Tibial nerve (tissue), 4 donors: ENCODE measurements around the gene NEK5. TPM values are rescaled to one million over a fixed set of nuclear protein-coding genes. Genes with fewer than 3 reads are reported as not detected.

ENCODE experiments used
- DNase-seq, 2 donors: peaks; one replicate each; pipeline ENCODE4 v3.0.0-alpha.2; 2019; ENCODE audit warnings: low spot score in 2 of 2
- H3K27ac ChIP-seq, 4 donors: fragments of 200-600 bp; sonication (generic) in 3 of 4; one replicate each; pipeline ENCODE4 v1.5.1; 2017 to 2019; ENCODE audit warnings: mild to moderate bottlenecking in 1 of 4
- H3K27me3 ChIP-seq, 2 donors: fragments of 200-600 bp; sonication (generic) in 1 of 2; one replicate each; pipeline versions ENCODE4 v1.5.1 to v1.6.0; 2017 to 2019
- H3K36me3 ChIP-seq, 3 donors: fragments of 200-600 bp; sonication (generic); one replicate each; pipeline ENCODE4 v1.5.1; 2018 to 2019
- H3K4me1 ChIP-seq, 4 donors: fragments of 200-600 bp; sonication (generic) in 3 of 4; one replicate each; pipeline ENCODE4 v1.5.1; 2017 to 2019
- H3K4me3 ChIP-seq, 4 donors: fragments of 200-600 bp; sonication (generic) in 3 of 4; one replicate each; pipeline ENCODE4 v1.5.1; 2017 to 2019; ENCODE audit warnings: mild to moderate bottlenecking in 1 of 4, moderate library complexity in 1 of 4
- H3K9me3 ChIP-seq, 4 donors: fragments of 200-600 bp; sonication (generic) in 3 of 4; one replicate each; pipeline ENCODE4 v1.5.1; 2017 to 2019
- CTCF ChIP-seq, 5 experiments: fragments of 200-600 bp in 3 of 5; fragments of 450-650 bp in 2 of 5; sonication (generic) in 3 of 5; IDR thresholded peaks; one replicate each; pipeline ENCODE4 v1.5.1; 2016 to 2019; ENCODE audit warnings: antibody characterized with exemption in 5 of 5, mild to moderate bottlenecking in 3 of 5, moderate library complexity in 2 of 5
- EP300 ChIP-seq, 2 donors: sonication (generic); formaldehyde crosslinking; IDR thresholded peaks; one replicate each; pipeline ENCODE4 v1.6.1; 2017; ENCODE audit warnings: antibody characterized with exemption in 2 of 2, mild to moderate bottlenecking in 1 of 2
- POLR2A ChIP-seq, 2 donors: fragments of 450-650 bp; IDR thresholded peaks; one replicate each; pipeline ENCODE4 v1.6.1; 2017; ENCODE audit warnings: antibody characterized with exemption in 2 of 2, mild to moderate bottlenecking in 2 of 2, moderate library complexity in 2 of 2
- WGBS, 2 donors: methylation state at CpG; one replicate each; pipeline ENCODE4 v1.1.5; 2018; 5-methylcytosine and 5-hydroxymethylcytosine counted together
- total RNA-seq, 4 donors: library from RNA; depleted of rRNA; stranded (reverse); fragments of >200 nt; gene quantifications; one replicate each; pipeline ENCODE4 v1.1.0, GENCODE V29; 2016

NEK5 gene
- total RNA-seq, 4 donors from 2014 or later: 0.30 to 0.66 (median 0.61) TPM

- Histone ChIP-seq H3K36me3 (no peaks in the 10 kb centered on the region), H3K27ac (no peak overlapping the region), H3K4me3 (no peak overlapping the region), H3K4me1 (no peaks in the 10 kb centered on the region), H3K9me3 (no peaks in the 10 kb centered on the region), H3K27me3 (no peaks in the 10 kb centered on the region)
- TF ChIP-seq EP300 (IDR thresholded peaks at IDR 0.05) (no peak), POLR2A (IDR thresholded peaks at IDR 0.05) (no peak), CTCF (IDR thresholded peaks at IDR 0.05) (no peak)
- WGBS, 2 donors: 50 to 56% methylated on average over 3 of the region's 3 CpGs
- no peak for DNase-seq
Observed at GRCh38 chr13:52118595-52118994, 10.3 kb downstream of the NEK5 start.

GRCh38 chr13:52118095-52118494 lies 10.8 kb downstream of the NEK5 start:
- Histone ChIP-seq H3K27ac (no peak overlapping the region), H3K27me3 (no peaks in the 10 kb centered on the region), H3K36me3 (no peaks in the 10 kb centered on the region), H3K4me1 (no peaks in the 10 kb centered on the region), H3K4me3 (no peak overlapping the region), H3K9me3 (no peaks in the 10 kb centered on the region)
- no peak for TF ChIP-seq EP300 (IDR thresholded peaks at IDR 0.05)
- TF ChIP-seq CTCF (IDR thresholded peaks at IDR 0.05): no peak
- TF ChIP-seq POLR2A (IDR thresholded peaks at IDR 0.05): no peak
- no peak for DNase-seq
- 83 to 86% methylated on average over 2 of the region's 2 CpGs for WGBS, 2 donors

- H3K27ac ChIP-seq: no peak overlapping the region
- 30 to 52% methylated on average over 1 of the region's 1 CpG for WGBS, 2 donors
- TF ChIP-seq POLR2A (IDR thresholded peaks at IDR 0.05): no peak
- no peak for TF ChIP-seq CTCF (IDR thresholded peaks at IDR 0.05)
- TF ChIP-seq EP300 (IDR thresholded peaks at IDR 0.05): no peak
- no peak for DNase-seq
- H3K36me3 ChIP-seq: no peaks in the 10 kb centered on the region
- H3K4me1 ChIP-seq: no peaks in the 10 kb centered on the region
- H3K9me3 ChIP-seq: no peaks in the 10 kb centered on the region
- no peaks in the 10 kb centered on the region for H3K27me3 ChIP-seq
- no peak overlapping the region for H3K4me3 ChIP-seq
Observed at GRCh38 chr13:52112591-52112990, 16.3 kb downstream of the NEK5 start.

- H3K4me3 ChIP-seq: no peak overlapping the region
- 87 to 93% methylated on average over 1 of the region's 1 CpG for WGBS, 2 donors
- H3K27me3 ChIP-seq: no peaks in the 10 kb centered on the region
- no peaks in the 10 kb centered on the region for H3K4me1 ChIP-seq
- H3K27ac ChIP-seq: no peak overlapping the region
- no peak for DNase-seq
- no peaks in the 10 kb centered on the region for H3K9me3 ChIP-seq
- no peaks in the 10 kb centered on the region for H3K36me3 ChIP-seq
- TF ChIP-seq POLR2A (IDR thresholded peaks at IDR 0.05) (no peak), EP300 (IDR thresholded peaks at IDR 0.05) (no peak), CTCF (IDR thresholded peaks at IDR 0.05) (no peak)
Observed at GRCh38 chr13:52109116-52109670, 19.7 kb downstream of the NEK5 start.

- no peak overlapping the region for H3K27ac ChIP-seq
- 44 to 82% methylated on average over 1 of the region's 1 CpG for WGBS, 2 donors
- H3K27me3 ChIP-seq: no peaks in the 10 kb centered on the region
- no peak overlapping the region for H3K4me3 ChIP-seq
- no peaks in the 10 kb centered on the region for H3K4me1 ChIP-seq
- H3K9me3 ChIP-seq: no peaks in the 10 kb centered on the region
- TF ChIP-seq POLR2A (IDR thresholded peaks at IDR 0.05) (no peak), CTCF (IDR thresholded peaks at IDR 0.05) (no peak), EP300 (IDR thresholded peaks at IDR 0.05) (no peak)
- no peak for DNase-seq
- H3K36me3 ChIP-seq: no peaks in the 10 kb centered on the region
Observed at GRCh38 chr13:52105841-52106240, 23.0 kb downstream of the NEK5 start.
